ENCODE data around the gene LMO2. TPM values are rescaled to one million over a fixed set of nuclear protein-coding genes. Genes with fewer than 3 reads are reported as not detected.

LMO2 gene
- total RNA-seq, 1 donor from 2014 or later = 3.9 TPM

DNA sequence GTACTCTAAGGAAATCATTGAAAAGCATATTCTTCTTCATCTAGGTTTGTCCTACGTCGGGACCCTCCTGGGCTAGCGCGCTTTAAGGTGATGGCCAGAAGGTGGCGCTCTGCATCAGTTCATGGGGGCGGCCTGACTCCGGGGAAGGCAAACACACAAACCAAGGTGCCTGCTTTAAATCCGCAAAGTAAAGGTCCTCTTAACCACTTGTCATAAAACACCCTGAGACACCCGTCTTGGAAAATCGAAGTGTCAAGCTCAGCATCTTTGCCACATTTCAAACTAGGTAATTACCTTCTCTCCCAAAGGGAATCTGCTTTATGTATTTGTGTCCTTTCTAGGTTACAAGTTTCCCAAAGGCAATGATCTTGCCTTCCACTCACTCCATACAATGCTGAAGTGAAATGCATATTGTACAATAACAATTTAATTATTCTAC lies 33.9 kb downstream of the LMO2 start:
- Mint-ChIP-seq H3K27ac (no peak overlapping the region), H3K27me3 (ENCODE audit: low read depth) (peaks cover 40% of the 10 kb centered on the region), H3K4me1 (peaks cover 20% of the 10 kb centered on the region), H3K9me3 (no peaks in the 10 kb centered on the region), H3K36me3 (no peaks in the 10 kb centered on the region), H3K4me3 (no peak overlapping the region)
- DNase-seq (ENCODE audit: low spot score in 2 of 2, unreplicated experiment in 2 of 2) = peak; percentile 69 to 86
- TF ChIP-seq, protein P1, sequence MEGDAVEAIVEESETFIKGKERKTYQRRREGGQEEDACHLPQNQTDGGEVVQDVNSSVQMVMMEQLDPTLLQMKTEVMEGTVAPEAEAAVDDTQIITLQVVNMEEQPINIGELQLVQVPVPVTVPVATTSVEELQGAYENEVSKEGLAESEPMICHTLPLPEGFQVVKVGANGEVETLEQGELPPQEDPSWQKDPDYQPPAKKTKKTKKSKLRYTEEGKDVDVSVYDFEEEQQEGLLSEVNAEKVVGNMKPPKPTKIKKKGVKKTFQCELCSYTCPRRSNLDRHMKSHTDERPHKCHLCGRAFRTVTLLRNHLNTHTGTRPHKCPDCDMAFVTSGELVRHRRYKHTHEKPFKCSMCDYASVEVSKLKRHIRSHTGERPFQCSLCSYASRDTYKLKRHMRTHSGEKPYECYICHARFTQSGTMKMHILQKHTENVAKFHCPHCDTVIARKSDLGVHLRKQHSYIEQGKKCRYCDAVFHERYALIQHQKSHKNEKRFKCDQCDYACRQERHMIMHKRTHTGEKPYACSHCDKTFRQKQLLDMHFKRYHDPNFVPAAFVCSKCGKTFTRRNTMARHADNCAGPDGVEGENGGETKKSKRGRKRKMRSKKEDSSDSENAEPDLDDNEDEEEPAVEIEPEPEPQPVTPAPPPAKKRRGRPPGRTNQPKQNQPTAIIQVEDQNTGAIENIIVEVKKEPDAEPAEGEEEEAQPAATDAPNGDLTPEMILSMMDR (IDR thresholded peaks at IDR 0.05; ENCODE audit: unreplicated experiment) = peak; percentile 79

DNA sequence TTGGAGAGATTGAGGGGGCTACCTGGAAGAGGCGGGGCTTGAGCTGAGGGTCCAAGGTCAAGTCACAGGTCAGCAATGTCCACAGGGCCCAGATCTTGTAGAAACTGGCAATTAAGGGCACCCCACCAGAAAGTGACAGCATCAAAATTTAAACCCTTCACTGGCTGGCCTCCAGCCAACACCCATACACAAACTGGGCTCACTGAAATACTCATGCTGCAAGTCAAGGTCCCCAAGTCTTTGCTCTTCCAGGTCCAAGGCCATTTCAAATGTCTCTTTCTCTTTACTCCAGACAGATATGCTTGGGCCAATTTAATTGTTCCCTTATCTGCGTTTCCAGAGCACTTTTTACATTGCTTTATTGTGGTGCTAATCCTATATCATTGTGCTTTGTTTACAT lies 36.4 kb downstream of the LMO2 start:
- no peak overlapping the region for H3K27ac Mint-ChIP-seq
- TF ChIP-seq, protein P1 (IDR thresholded peaks at IDR 0.05; ENCODE audit: unreplicated experiment) = no peak
- H3K4me1 Mint-ChIP-seq = peaks cover 6% of the 10 kb centered on the region
- H3K36me3 Mint-ChIP-seq = no peaks in the 10 kb centered on the region
- no peak overlapping the region for H3K4me3 Mint-ChIP-seq
- H3K9me3 Mint-ChIP-seq = no peaks in the 10 kb centered on the region
- no peak for DNase-seq (ENCODE audit: low spot score in 2 of 2, unreplicated experiment in 2 of 2)
- peaks cover 52% of the 10 kb centered on the region for H3K27me3 Mint-ChIP-seq (ENCODE audit: low read depth)

DNA sequence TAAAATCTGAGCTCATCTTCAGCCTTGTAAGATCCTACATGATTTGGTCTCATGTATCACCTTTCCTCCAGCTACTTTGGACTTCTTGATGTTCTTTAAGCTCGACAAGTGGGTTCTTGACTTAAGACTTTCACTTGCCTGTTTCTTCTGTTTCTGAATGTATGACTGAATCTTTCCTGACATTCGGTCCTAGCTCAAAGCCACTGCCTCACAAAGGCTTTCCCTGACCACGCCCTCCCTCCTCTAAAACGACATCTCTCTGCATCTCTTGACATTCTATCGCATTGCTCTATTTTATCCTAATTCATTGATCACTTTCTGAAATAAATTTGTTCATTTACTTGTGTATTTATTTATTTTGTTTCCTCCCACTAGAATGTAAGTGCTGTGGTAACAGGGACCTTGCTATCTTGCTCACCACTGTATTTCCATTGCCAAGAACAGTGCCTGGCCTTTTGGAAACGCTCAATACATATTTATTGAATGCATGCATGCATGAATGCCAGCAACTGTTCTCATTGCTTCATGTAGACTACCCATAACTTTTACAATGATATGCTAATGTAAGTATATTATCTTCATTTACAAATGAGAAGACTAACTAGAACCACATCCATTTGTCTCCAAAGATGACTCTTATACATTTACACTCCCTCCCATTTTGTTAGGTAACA lies 43.0 kb downstream of the LMO2 start:
- peaks cover 49% of the 10 kb centered on the region for H3K27me3 Mint-ChIP-seq (ENCODE audit: low read depth)
- TF ChIP-seq, protein P1 (IDR thresholded peaks at IDR 0.05; ENCODE audit: unreplicated experiment) = no peak
- no peak overlapping the region for H3K4me3 Mint-ChIP-seq
- H3K36me3 Mint-ChIP-seq = no peaks in the 10 kb centered on the region
- H3K4me1 Mint-ChIP-seq = no peaks in the 10 kb centered on the region
- no peak for DNase-seq (ENCODE audit: low spot score in 2 of 2, unreplicated experiment in 2 of 2)
- H3K27ac Mint-ChIP-seq = no peak overlapping the region
- no peaks in the 10 kb centered on the region for H3K9me3 Mint-ChIP-seq

DNA sequence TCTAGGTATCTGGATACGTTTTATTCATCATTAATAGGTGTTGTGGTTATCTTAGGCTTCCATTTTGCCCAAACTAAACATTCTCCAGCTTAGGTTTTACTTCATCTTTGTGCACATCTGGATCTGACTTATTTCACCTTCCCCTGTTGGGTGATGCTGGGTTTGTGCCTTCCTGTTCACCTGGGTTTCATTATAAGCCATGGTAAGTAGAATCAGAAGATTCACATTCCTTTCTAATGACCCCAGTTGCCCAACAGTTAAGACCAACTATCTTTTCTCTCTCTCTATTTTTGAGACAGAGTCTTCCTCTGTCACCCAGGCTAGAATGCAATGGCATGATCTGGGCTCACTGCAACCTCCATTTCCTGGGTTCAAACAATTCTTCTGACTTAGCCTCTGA lies 44.6 kb downstream of the LMO2 start:
- H3K9me3 Mint-ChIP-seq = no peaks in the 10 kb centered on the region

DNA sequence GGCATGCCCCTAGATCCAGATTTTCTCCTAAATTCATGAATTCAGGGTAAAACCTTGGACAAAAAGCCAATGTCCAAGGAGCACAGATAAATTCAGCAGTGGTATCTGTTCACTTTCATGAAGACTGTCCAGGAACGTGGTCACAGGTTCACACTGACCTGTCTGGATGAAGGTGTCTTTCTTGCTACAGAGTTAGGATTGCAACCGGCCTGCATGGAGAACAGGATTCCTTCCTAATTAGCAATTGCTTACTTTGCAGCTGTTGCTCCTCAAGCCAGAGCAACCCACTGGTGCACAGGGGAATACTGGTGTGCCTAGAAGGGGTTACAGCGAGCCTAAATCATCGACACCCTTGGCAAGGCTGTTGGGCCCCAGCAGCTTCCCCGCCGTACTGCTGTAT lies 47.6 kb downstream of the LMO2 start:
- no peak overlapping the region for H3K4me3 Mint-ChIP-seq
- no peak overlapping the region for H3K27ac Mint-ChIP-seq
- H3K36me3 Mint-ChIP-seq = no peaks in the 10 kb centered on the region
- DNase-seq (ENCODE audit: low spot score in 2 of 2, unreplicated experiment in 2 of 2) = no peak
- no peaks in the 10 kb centered on the region for H3K9me3 Mint-ChIP-seq
- H3K27me3 Mint-ChIP-seq (ENCODE audit: low read depth) = peaks cover 58% of the 10 kb centered on the region
- TF ChIP-seq, protein P1 (IDR thresholded peaks at IDR 0.05; ENCODE audit: unreplicated experiment) = no peak
- H3K4me1 Mint-ChIP-seq = no peaks in the 10 kb centered on the region

More for the DNA sequence above, 44.6 kb downstream of the LMO2 start:
- Mint-ChIP-seq H3K4me1 (no peaks in the 10 kb centered on the region), H3K27ac (no peak overlapping the region), H3K4me3 (no peak overlapping the region), H3K36me3 (no peaks in the 10 kb centered on the region), H3K27me3 (ENCODE audit: low read depth) (peaks cover 52% of the 10 kb centered on the region)
- no peak for DNase-seq (ENCODE audit: low spot score in 2 of 2, unreplicated experiment in 2 of 2)
- TF ChIP-seq, protein P1 (IDR thresholded peaks at IDR 0.05; ENCODE audit: unreplicated experiment) = no peak

Measured in mesothelial cell of epicardium (in vitro differentiated cells).